Esophagus muscularis mucosa (tissue), 3 donors: ENCODE data around the gene KCNH3.

Source experiments
- CTCF ChIP-seq, 3 experiments: fragments of 200-600 bp in 2 of 3; fragments of 450-650 bp in 1 of 3; sonication (generic) in 2 of 3; IDR thresholded peaks; one replicate each; pipeline ENCODE4 v1.5.1; 2017 to 2019; ENCODE audit warnings: antibody characterized with exemption in 3 of 3, mild to moderate bottlenecking in 2 of 3, moderate library complexity in 1 of 3
- POLR2A ChIP-seq: fragments of 450-650 bp; IDR thresholded peaks from one replicate; pipeline ENCODE4 v1.6.1; 2017; ENCODE audit warnings: antibody characterized with exemption, moderate library complexity, mild to moderate bottlenecking, low read depth
- POLR2AphosphoS5 ChIP-seq, 2 donors: sonication (generic); formaldehyde crosslinking; IDR thresholded peaks; one replicate each; pipeline ENCODE4 v1.6.1; 2017; ENCODE audit warnings: antibody characterized with exemption in 2 of 2

GRCh38 chr12:49519574-49519936 is 19.3 kb upstream of the KCNH3 start:
- TF ChIP-seq CTCF (IDR thresholded peaks at IDR 0.05) (no peak), POLR2AphosphoS5 (IDR thresholded peaks at IDR 0.05) (no peak), POLR2A (no peak)
